GM12801 (cell line): ENCODE results near the gene OTUD1.

Source experiments
- TF ChIP-seq, protein P1 (sequence below): IDR thresholded peaks from one replicate; pipeline ENCODE4 v1.5.1; 2011; ENCODE audit warnings: control low read depth; ENCODE audit not compliant: insufficient read length; ENCODE audit errors: extremely low read depth

The OTUD1 gene, protein sequence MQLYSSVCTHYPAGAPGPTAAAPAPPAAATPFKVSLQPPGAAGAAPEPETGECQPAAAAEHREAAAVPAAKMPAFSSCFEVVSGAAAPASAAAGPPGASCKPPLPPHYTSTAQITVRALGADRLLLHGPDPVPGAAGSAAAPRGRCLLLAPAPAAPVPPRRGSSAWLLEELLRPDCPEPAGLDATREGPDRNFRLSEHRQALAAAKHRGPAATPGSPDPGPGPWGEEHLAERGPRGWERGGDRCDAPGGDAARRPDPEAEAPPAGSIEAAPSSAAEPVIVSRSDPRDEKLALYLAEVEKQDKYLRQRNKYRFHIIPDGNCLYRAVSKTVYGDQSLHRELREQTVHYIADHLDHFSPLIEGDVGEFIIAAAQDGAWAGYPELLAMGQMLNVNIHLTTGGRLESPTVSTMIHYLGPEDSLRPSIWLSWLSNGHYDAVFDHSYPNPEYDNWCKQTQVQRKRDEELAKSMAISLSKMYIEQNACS

DNA sequence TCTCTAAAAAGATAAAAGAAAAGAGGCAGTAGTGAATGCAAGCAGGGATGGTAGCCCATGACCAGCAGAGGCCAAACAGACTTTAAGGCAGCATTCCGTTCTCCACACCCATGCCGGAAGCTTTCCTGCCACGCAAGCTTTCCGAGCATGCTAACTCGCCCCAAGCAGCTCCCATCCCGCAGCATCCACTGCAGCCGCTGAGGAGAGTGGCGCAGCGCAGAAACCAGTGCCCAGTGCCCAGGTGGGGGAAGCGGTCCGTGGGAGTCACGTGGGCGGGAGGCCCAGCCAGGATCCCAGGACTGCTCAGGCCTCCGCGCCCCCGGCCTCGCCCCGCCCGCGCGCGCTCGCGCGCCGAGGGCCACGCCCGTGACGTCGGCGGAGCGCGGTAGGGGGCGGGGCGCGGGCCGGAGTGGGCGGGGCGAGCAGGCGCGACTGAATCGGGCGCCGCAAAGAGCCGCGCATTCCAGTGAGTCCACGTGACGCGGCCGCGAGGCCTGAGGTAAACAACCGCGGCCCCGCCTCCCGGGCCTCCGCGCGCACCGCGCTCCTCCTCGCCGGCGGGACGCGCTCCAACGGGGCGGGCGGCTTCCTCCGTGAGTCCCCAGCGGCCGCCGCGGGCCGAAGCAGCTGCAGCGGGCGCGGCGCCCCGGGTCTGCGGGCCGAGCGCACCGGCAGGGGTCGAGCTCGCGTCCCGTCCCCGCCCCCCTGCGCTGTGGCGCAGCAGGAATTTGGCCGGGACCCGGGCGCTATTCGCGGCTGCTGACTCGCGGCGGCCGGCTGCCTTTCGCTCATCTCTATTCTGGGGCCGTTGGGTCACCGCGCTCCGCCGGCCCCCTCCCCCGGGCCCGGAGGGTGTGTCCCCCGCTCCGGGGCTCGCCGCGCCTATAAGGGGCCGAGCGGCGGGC lies at the start of gene OTUD1:
TSS of gene OTUD1 (plus strand) at position 529 of the 905 bp plus-strand sequence. CDS start 383 bp downstream, outside the sequence.
- TF ChIP-seq, protein P1, sequence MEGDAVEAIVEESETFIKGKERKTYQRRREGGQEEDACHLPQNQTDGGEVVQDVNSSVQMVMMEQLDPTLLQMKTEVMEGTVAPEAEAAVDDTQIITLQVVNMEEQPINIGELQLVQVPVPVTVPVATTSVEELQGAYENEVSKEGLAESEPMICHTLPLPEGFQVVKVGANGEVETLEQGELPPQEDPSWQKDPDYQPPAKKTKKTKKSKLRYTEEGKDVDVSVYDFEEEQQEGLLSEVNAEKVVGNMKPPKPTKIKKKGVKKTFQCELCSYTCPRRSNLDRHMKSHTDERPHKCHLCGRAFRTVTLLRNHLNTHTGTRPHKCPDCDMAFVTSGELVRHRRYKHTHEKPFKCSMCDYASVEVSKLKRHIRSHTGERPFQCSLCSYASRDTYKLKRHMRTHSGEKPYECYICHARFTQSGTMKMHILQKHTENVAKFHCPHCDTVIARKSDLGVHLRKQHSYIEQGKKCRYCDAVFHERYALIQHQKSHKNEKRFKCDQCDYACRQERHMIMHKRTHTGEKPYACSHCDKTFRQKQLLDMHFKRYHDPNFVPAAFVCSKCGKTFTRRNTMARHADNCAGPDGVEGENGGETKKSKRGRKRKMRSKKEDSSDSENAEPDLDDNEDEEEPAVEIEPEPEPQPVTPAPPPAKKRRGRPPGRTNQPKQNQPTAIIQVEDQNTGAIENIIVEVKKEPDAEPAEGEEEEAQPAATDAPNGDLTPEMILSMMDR, result no peak

DNA sequence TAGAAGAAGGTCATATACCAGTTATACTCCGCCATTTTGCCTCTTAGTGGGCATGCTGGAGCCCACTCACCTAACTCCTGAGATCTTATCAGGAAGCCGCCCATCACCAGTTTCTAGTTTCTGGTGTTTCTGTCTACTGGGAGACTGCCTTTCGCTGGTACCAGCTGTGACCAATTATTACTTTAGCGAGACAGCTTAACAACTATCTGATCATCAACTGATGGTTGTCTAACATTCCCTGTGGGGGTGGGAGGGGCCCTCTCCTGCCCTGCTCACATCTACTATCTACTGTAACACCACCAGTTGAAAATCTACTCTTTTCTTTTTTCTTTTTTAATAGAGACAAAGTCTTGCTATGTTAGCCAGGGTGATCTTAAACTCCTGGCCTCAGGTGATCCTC lies 48.1 kb upstream of the OTUD1 start:
- TF ChIP-seq, protein P1, result no peak

DNA sequence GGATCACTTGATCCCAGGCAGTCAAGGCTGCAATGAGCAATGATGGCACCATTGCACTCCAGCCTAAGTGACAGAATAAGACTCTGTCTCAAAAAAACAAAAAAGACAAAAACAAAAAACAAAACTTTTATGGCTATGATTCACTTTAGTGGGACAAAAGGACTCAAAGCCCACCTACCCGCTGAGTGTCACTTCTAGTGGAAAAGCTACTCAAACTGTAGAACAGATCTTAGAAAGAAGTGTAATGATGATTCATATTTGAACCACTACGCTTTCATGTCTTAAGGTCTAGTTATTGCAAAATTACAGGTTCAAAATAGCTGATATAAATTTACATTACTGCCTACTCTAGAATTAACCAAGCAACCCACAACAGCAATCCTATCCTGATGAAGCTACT lies 47.1 kb upstream of the OTUD1 start:
- TF ChIP-seq, protein P1, result no peak

DNA sequence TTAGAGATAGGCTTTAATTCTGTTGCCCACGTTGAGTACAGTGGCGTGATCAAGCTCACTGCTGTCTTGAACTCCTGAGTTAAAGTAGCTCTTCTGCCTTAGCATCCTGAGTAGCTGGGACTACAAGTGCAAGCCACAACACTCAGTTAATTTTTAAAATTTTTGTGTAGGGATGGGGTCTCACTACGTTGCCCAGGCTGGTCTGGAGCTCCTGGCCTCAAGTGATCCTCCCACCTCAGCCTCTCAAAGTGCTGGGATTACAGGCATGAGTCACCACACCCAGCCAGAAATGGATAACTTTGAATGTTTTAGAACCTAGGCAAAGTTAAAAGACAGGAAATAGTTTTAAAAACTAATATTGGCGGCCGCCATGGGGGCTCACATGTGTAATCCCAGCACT lies 43.9 kb upstream of the OTUD1 start:
- TF ChIP-seq, protein P1, result no peak

DNA sequence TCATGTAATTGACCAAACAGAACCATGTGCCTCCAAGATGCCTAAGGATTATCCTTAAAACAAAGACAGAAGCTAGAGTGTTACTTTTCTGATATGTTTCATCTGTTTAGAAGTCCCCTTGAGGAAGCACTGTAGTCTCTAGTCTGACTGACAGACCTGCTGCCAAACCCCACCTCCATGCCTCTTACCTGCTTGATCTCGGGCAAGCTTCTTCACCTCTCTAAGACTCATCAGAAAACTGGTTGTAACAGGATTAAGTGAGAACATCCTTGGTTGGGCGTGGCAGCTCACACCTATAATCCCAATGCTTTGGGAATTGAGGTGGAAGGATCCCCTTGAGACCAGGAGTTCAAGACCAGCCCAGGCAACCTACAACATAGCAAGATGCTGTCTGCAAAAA lies 42.2 kb upstream of the OTUD1 start:
- TF ChIP-seq, protein P1, result no peak

DNA sequence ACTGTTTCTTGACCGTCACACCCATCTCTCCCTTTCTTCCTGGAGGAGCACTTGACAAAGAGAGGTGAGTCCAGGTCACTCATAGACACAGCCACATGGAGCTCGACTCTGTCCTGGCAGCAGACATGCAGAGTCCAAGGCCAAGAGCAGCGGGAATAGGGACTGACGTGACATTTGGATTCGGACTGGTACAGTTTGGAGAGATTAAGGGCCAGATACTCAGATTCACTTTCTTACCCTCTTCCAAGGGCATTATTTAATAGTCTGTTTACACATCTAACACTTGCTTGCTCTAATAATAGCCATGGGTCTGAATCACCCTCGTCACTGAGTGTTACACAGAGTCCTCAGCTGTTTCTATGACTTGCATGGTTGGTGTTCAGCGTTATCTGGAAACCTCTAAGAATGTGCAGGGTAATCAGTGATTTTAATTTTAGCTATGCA lies 39.2 kb upstream of the OTUD1 start:
- TF ChIP-seq, protein P1, result no peak

DNA sequence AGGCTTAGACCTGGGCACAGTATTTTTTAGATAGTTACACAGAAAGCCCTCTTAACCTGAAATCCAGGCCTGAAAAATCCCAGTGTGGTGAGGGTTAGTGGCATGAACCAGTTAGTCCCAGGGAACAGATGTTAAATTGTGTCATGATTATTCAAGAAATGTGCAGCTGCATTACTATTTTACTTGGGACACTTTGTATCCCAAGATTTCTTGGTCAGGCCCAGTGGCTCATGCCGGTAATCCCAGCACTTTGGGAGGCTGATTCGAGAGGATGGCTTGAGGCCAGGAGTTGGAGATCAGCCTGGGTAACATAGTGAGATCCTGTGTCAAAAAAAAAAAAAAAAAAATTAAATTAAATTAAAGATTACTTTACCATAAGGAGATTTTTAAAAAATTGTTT lies 36.0 kb upstream of the OTUD1 start:
- TF ChIP-seq, protein P1, result no peak
